Body of pancreas (tissue), 4 donors: ENCODE data around the gene ACKR3. TPM values are rescaled to one million over a fixed set of nuclear protein-coding genes. Genes with fewer than 3 reads are reported as not detected.
A peak's percentile ranks its signal among the peaks of the same experiment; 100 is the strongest.

Experiments
- ATAC-seq: fragments of 150-250 bp; one replicate; pipeline ENCODE4 v1.9.1; 2016
- DNase-seq, 4 donors: peaks; one replicate each; pipeline ENCODE4 v3.0.0-alpha.2; 2019
- H3K27ac ChIP-seq, 4 donors: fragments of 200-600 bp; sonication (generic); 1 replicate in 3 of 4; 2 replicates in 1 of 4; pipeline versions ENCODE4 v1.5.1 to v1.6.1; 2016 to 2019; ENCODE audit warnings: mild to moderate bottlenecking in 1 of 4, mixed read lengths in 1 of 4, moderate library complexity in 1 of 4
- H3K27me3 ChIP-seq, 2 donors: fragments of 200-600 bp; sonication (generic); one replicate each; pipeline ENCODE4 v1.6.0; 2016; ENCODE audit warnings: mild to moderate bottlenecking in 1 of 2
- H3K36me3 ChIP-seq, 2 donors: fragments of 200-600 bp; sonication (generic); replicated peaks in 1 of 2; 2 replicates each; pipeline ENCODE4 v1.5.1; 2016; ENCODE audit warnings: low read depth in 2 of 2; ENCODE audit not compliant: insufficient read depth in 1 of 2
- H3K4me1 ChIP-seq: fragments of 200-600 bp; sonication (generic); one replicate; pipeline ENCODE4 v1.6.0; 2016
- H3K4me3 ChIP-seq, 2 donors: fragments of 200-600 bp; sonication (generic); 1 replicate in 1 of 2; 2 replicates in 1 of 2; pipeline ENCODE4 v1.5.1; 2016 to 2019
- H3K9me3 ChIP-seq, 3 donors: fragments of 200-600 bp; sonication (generic); 1 replicate in 2 of 3; 2 replicates in 1 of 3; pipeline ENCODE4 v1.5.1; 2016
- CTCF ChIP-seq, 7 experiments: fragments of 450-650 bp in 4 of 7; fragments of 200-600 bp in 3 of 7; sonication (generic) in 3 of 7; IDR thresholded peaks; one replicate each; pipeline ENCODE4 v1.5.1; 2016 to 2019; ENCODE audit warnings: antibody characterized with exemption in 7 of 7
- POLR2A ChIP-seq, 3 donors: fragments of 450-650 bp; IDR thresholded peaks; one replicate each; pipeline ENCODE4 v1.6.1; 2016; ENCODE audit warnings: antibody characterized with exemption in 3 of 3, mild to moderate bottlenecking in 2 of 3
- WGBS, 2 donors: methylation state at CpG; one replicate each; pipeline ENCODE4 v1.1.5; 2017; 5-methylcytosine and 5-hydroxymethylcytosine counted together
- intact Hi-C: fragments of 100-400 bp; cut with DNase I; formaldehyde crosslinking; loops from one replicate; pipeline ENCODE4 v1.15.1; 2023
- total RNA-seq, 2 donors: library from RNA; depleted of rRNA; stranded (reverse); fragments of >200 nt; gene quantifications; one replicate each; pipeline ENCODE4 v1.1.0, GENCODE V29; 2016

ACKR3 gene
- total RNA-seq, 2 donors from 2014 or later = 10.4 to 18.1 TPM

GRCh38 chr2:236593531-236593930 is 23.9 kb downstream of the ACKR3 start:
- ATAC-seq (no peak), DNase-seq (no peak)
- TF ChIP-seq POLR2A (IDR thresholded peaks at IDR 0.05) (no peak), CTCF (IDR thresholded peaks at IDR 0.05) (no peak)
- Histone ChIP-seq H3K4me1 (peaks cover 14% of the 10 kb centered on the region), H3K27me3 (no peaks in the 10 kb centered on the region), H3K27ac (no peak overlapping the region), H3K9me3 (no peaks in the 10 kb centered on the region), H3K36me3 (no peaks in the 10 kb centered on the region), H3K4me3 (no peak overlapping the region)
- intact Hi-C loops = no loop called here
- WGBS, 2 donors = 79 to 95% methylated on average over 2 of the region's 2 CpGs

GRCh38 chr2:236593956-236594355 is 24.3 kb downstream of the ACKR3 start:
- intact Hi-C loops = no loop called here
- DNase-seq = no peak
- peaks cover 14% of the 10 kb centered on the region for H3K4me1 ChIP-seq
- H3K9me3 ChIP-seq = no peaks in the 10 kb centered on the region
- H3K27ac ChIP-seq = no peak overlapping the region
- no peak overlapping the region for H3K4me3 ChIP-seq
- H3K27me3 ChIP-seq = no peaks in the 10 kb centered on the region
- H3K36me3 ChIP-seq = no peaks in the 10 kb centered on the region
- no peak for TF ChIP-seq POLR2A (IDR thresholded peaks at IDR 0.05)
- ATAC-seq = no peak

GRCh38 chr2:236597629-236598028 is 28.0 kb downstream of the ACKR3 start:
- WGBS, 2 donors = 11 to 22% methylated on average over 4 of the region's 4 CpGs
- Histone ChIP-seq H3K4me3 (no peak overlapping the region), H3K36me3 (no peaks in the 10 kb centered on the region), H3K27me3 (no peaks in the 10 kb centered on the region), H3K9me3 (no peaks in the 10 kb centered on the region), H3K4me1 (peaks cover 14% of the 10 kb centered on the region), H3K27ac (peak overlapping the region in 1 of 4 donors; percentile 9)
- no peak for TF ChIP-seq POLR2A (IDR thresholded peaks at IDR 0.05)
- TF ChIP-seq CTCF (IDR thresholded peaks at IDR 0.05) = no peak
- DNase-seq = peak in 3 of 4 donors; percentile 47 to 59 (median 53)
- intact Hi-C loops = no loop called here
- peak; percentile 64 for ATAC-seq

- WGBS, 2 donors = 95 to 100% methylated on average over 2 to 5 of the region's 5 CpGs
- no peak overlapping the region for H3K4me3 ChIP-seq
- H3K36me3 ChIP-seq = no peaks in the 10 kb centered on the region
- intact Hi-C loops = no loop called here
- ATAC-seq = no peak
- H3K27me3 ChIP-seq = no peaks in the 10 kb centered on the region
- TF ChIP-seq CTCF (IDR thresholded peaks at IDR 0.05) (no peak), POLR2A (IDR thresholded peaks at IDR 0.05) (no peak)
- peaks cover 14% of the 10 kb centered on the region for H3K4me1 ChIP-seq
- no peaks in the 10 kb centered on the region for H3K9me3 ChIP-seq
- H3K27ac ChIP-seq = no peak overlapping the region
- DNase-seq = no peak
These were observed 29.4 kb downstream of the ACKR3 start for GRCh38 chr2:236599059-236599458.

- TF ChIP-seq POLR2A (IDR thresholded peaks at IDR 0.05) (no peak), CTCF (IDR thresholded peaks at IDR 0.05) (no peak)
- intact Hi-C loops = no loop called here
- no peaks in the 10 kb centered on the region for H3K36me3 ChIP-seq
- peaks cover 14% of the 10 kb centered on the region for H3K4me1 ChIP-seq
- no peak overlapping the region for H3K27ac ChIP-seq
- DNase-seq (no peak), ATAC-seq (no peak)
- H3K9me3 ChIP-seq = no peaks in the 10 kb centered on the region
- no peak overlapping the region for H3K4me3 ChIP-seq
- H3K27me3 ChIP-seq = no peaks in the 10 kb centered on the region
- WGBS, 2 donors = 90 to 91% methylated on average over 7 of the region's 7 CpGs
These were observed 30.5 kb downstream of the ACKR3 start for GRCh38 chr2:236600158-236600557.
